NCI-H2196 (cell line): ENCODE results near the gene DHCR7.

Experiments
- DNase-seq: peaks from one replicate; lab custom pipeline; 2025; ENCODE audit not compliant: unreplicated experiment; lab: John Stamatoyannopoulos, UW

Gene DHCR7

DNA sequence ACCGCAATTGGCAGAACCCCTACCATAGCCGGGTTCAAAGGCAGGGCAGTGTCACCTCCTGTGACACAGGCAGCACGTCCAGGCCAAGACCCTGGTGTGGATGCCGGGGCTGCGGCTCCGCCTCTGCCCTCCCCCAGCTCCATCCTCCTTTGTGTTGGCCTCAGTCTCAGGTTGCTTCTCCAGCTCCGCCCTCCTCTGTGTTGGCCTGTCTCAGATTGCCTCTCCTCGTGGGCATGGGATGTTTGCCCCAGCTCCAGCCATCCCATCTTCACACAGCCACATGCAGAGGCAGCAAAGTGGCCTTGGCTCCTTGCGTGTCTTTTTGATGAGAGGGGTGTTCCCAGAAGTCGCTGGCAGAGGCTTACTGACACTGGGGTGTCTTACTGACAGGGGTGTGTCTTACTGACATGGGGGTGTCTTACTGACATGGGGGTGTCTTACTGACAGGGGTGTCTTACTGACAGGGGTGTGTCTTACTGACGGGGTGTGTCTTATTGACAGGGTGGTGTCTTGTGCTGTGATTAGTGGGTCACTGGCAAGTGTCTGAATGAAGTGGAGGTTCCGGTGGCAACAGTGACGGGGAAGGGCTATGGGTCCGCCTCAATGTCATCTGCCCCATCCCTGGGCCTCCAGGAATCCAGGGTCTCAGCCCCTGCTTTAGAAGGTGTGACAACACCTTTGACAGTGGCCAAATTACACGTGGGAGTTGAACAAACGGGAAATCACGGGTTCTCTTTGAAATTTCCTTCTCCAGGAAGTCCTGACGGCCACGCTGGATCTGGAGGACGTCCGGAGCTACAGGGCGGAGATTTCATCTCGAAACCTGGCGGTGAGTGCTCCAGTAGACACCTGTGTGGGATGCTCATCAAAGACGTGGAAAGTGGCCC is 29.7 kb upstream of the DHCR7 start:
- DNase-seq = no peak

DNA sequence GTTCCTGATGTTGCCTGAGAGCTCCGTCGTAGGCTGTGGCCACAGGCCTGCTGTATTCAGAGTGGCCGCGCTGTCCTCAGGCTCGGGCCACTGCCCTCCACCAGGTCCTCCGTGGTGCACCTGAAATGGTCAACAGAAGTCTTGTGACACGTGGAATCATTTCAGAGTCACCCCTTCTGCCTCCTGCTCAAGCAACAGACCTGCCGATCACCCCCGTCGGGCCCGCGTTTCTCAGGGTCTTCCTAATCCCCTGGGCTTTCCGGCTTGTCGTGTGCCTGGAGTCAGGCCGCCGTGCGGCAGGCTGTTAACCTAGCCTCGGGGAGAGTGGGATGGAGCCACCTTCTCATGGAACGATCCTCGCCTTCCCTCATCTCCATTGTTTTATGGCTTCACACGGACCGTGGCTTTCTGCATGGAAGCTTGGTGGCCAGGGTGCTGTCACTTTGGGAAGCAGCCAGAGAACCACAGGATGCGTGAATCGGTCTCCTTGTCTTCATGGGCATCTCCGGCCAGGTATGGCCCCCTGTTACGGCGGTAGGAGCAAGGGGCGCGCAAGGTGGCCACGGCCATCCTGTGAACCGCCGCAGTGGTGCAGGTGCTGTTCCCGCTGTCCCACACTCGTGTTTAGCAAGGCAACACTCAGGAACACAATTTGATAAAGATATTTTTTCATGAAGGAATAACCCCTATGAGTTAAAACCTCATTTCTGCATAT is 28.9 kb upstream of the DHCR7 start:
- no peak for DNase-seq

DNA sequence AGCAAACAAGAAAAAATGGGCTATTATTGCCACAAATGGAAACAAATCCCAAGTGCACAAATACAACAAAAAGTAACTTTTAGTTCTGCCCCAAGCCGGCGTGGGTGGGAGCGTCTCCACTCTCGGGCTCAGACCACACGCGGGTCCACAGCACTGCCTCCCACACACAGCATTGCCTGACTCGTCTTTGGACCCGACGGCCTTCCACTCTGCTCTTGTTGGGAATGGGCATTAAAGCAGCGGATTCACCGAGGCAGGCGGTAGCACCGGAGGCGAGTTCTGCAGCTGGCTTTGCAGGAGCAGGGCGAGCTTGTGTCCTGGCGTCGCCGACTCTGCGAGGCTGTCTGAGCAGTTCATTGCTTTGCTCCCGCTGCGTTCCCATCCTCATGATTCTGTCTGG is 27.8 kb upstream of the DHCR7 start:
- no peak for DNase-seq

DNA sequence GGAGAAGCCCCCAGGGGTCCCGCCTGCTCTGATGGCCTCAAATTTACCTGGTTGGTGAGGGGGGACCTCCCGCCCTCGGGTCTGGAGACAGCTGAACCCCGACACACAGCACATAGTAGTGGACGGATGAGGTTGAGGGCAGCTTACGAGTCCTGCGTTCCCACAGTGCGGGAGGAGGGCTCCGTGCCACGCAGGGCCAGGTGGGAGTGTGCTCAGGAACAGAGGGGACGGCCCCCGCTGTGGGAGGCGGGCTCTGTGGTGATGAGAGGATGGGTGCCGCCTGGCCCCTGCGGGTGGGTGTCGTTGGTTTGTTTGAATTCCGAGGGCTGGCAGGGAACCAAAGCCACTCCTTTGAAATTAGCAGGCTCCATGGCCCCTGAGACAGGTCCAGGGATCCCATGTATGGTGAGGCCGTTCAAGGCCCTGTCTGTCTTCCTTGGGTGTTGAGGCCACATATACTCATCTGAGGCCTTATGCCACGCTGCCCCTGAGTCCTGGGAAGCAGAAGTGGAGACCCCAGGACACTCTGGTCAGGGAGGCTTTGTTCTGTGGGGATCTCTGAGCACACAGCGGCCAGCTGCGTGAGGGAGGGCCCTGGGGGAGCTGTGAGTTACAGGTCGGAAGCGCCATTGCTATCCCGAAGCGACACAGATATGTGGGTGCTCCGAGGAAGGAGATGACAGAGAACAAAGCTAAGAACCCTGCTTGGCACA is 26.7 kb upstream of the DHCR7 start:
- DNase-seq = no peak

DNA sequence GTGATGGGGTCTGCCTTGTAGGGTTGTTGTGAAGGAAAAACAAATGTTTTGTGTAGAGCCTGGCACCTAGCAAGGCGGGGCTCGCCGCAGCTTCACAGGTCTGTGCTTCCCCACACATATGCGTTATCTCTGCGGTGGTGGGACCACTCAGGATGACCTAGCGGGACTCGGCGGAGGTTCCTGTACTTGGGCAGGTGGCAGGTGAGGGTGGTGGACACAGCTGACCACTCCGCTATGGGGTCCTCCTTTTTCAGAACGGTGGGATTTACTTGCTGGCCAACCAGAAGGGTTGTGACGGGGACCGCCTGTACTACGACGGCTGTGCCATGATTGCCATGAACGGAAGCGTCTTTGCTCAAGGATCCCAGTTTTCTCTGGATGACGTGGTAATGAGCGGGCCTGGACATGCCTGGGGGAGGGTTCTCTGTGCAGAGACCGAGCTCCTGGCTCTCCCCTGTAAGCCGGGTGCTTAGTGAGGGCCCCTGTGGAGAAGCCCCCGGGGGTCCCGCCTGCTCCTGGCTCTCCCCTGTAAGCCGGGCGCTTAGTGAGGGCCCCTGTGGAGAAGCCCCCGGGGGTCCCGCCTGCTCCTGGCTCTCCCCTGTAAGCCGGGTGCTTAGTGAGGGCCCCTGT is 26.1 kb upstream of the DHCR7 start:
- no peak for DNase-seq

DNA sequence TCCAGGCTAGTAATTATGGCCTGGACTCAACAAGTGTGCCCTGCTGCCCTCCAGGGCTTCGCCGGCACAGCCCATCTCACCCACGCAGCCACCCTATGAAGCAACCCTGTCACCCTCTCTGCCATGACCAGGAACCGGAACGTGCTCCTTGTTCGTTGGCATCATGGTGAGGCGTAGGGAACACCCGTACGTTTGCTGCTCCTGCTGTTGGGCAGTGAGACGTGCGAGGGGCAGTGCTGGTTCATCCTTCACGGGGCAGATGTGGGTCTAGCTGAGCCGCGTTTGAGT is 25.5 kb upstream of the DHCR7 start:
- DNase-seq = no peak

DNA sequence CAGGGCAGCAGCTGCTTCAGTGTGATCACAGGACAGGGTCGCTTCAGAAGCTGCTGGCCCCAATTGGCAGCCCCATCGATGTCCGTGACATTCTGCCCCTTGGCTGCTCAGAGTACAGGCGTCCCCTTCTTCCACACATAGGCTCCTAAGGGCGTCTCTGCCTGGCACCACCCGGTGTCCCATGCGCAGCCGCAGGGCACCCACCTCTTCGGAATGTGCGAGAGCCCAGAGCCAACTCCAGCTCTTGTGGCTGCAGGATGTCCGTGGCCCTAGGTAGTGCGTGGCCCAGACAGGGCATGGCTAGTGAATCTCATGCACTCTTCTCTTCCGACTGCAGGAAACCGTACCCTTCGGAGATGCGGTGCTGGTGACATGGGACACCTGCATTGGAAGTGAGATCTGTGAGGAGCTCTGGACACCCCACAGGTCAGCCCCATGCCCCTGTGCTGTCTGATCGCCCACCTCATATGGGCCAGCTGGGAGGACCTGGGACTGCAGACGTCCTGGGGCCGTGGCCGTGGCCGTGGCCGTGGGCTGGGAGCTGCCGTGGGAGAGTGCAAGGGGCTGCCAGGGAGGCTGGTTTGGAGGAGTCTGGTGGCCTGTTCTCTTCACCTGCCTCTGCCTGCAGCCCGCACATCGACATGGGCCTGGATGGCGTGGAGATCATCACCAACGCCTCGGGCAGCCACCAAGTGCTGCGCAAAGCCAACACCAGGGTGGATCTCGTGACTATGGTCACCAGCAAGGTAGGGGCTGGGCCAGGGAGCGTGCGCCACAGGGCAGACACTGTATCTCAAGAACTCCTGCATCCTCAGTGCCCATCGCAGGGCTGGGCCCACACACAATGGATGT is 25.0 kb upstream of the DHCR7 start:
- DNase-seq = no peak

DNA sequence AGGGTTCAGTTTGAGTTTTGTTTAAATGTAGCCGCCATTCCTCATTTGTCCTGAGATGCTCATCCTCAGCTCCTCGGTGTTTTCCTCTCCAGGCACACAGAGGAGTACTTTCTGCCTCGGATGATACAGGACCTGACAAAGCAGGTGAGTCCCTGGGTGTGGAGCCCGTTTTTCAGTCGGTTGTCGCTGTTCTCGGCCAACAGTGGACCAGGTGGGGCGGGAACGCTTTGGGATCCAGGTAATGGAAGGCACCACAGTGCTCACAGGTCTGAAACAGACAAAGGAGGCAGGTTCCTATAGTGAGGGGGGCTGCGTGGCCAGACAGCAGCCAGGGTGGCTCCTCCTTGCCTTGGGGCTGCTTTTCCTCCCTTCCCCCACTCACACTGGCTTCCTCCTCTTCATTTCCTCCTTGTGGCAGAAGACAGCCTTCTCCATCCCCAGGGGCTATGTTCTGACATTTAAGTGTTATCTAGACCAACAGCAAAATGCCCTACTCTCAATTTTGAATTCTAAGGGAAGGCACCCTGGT is 24.2 kb upstream of the DHCR7 start:
- DNase-seq = no peak

DNA sequence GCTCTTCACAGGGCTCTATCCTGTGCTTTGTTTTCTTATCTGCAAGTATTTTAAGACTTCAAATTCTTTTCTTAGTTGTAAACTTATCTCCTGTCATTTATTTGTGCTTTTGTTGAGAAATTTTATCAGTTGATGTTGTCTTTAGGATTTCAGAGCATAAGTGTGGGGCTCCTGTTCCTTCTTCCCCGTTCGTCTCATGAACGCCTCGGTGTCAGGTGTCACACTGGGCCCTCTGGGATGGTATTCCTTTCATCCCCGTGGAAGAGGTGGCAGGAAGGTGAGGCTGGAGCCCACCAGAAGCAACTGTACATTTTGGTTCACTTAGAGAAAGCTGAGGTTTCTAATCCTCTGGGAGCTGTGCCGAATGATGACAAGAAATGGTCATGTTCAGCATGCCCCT is 22.8 kb upstream of the DHCR7 start:
- DNase-seq = no peak

DNA sequence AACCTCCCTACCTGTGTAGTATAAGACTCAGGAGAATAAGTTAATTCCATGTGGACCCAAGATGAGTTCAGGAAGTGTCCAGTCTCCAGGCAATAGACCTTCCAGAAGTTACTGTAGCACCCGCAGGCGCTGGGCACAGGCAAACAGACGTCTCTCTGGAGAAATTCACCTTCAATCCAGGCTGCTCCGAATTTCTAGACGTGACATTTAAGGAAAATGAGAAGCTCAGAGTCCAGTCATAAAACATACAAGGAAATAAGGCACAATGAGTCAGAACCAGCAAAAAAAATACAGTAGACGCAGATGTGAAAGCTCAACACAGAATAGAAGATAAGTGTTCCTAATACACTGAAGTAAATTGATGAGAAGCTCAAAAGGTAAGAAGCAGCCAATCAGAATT is 19.0 kb upstream of the DHCR7 start:
- DNase-seq = no peak

DNA sequence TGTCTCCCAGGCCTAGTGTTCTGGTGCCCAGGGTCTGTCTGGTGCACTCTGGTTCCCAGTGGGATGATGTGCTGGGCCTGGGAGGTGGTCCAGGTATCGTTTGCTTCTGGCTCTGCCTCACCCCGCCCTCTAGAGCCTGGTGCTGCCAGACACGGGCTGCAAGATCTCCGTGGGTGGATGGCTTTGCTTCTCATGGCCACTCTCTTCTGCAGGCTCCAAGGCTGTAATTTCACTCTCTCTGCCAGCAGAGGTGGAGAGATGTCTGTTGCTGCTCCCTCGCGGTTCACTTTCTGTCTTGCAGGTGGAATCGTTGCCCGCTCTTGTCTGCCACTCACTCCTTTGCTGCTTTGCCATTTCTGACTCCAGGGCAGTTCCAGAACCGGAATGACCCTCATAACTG is 18.2 kb upstream of the DHCR7 start:
- DNase-seq = no peak

DNA sequence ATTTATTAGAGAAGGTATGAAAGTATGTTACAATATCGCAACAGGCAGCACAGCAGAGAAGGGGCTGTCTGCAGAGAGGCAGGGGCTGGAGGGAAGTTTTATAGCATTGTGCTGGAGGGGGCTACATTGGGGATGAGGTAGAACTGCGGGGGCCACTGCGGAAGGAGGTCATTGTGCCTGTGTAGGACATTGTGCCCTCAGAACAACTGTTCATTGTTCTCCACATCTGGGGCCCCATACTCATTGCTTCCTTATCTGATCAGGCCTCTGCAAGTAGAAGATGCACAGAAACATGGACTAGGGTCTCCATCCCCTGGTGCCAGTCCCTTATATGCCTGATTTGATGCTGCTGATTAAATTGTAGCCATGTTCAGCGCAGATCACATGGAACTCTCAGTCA is 16.9 kb upstream of the DHCR7 start:
- no peak for DNase-seq

DNA sequence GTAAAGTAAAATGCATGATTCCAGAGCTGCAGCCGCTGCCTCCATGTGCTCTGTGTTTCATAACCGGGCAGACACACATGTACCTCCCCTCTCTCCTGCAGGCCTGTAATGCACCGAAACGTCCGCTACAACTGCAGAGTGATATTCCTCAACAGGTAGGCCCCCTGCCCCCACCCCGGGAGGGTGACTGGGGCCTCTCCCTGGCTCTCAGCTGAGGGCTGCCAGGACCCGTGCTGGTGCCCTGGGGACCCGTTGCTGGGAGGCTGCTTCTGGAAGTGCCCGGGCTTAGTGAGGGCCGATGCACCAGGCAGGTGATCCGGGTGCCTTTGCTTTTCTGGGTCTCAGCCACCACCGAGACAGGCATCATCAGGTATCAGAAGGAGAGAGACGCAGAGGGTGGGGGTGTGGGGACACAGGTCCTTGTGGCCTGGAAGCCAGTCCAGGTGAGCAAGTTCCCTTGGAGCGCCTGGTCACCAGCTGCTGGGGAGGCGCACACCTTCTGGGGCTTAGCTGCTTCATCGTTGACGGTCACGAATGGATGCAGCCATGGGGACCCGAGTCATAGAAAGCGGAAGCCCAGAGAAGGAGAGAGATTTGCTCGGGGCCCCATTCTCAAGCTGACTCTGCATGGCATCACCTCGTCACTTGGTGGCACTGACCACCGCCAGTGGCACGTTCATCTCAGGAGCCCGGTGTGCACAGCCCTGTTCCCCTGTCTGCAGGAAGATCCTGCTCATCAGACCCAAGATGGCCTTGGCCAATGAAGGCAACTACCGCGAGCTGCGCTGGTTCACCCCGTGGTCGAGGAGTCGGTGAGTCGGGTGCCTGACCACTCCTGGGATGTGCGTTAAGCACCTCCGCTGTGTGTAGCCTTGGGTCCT is 15.4 kb upstream of the DHCR7 start:
- no peak for DNase-seq

DNA sequence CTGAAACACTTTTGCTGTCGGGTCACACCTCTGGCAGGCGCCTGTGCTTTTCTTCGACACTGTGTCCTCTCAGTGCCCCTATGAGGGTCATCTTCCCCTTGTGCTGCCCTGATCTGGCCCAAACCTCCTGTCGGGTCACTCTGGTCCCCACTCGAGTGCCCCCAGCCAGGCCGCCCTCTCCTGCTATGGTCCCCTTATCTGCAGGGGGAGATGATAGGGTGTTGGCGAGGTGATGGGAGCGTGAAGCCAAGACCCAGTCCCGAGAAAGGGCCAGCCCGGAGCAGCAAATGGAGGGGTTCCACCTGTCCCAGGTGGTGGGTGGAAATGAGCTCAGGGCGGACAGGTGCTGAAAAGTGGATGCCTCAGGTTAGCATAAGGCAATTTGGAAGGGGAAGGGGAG is 14.5 kb upstream of the DHCR7 start:
- no peak for DNase-seq

DNA sequence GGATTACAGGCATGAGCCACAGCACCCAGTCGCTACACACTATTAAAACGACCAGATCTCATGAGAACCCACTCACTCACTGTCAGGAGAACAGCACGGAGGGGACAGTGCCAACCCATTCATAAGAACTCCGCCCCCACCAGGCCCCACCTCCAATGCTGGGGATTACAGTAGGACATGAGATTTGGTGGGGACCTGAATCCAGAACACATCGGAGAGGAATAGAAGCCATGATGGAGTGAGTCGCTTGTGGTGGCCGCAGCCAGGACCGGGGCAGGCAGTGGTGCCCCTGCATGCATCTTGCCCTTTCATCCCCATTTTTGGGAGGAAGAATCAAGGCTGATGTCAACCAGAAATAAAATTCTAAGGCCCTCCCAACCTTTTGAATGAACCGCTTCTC is 13.5 kb upstream of the DHCR7 start:
- DNase-seq = no peak

DNA sequence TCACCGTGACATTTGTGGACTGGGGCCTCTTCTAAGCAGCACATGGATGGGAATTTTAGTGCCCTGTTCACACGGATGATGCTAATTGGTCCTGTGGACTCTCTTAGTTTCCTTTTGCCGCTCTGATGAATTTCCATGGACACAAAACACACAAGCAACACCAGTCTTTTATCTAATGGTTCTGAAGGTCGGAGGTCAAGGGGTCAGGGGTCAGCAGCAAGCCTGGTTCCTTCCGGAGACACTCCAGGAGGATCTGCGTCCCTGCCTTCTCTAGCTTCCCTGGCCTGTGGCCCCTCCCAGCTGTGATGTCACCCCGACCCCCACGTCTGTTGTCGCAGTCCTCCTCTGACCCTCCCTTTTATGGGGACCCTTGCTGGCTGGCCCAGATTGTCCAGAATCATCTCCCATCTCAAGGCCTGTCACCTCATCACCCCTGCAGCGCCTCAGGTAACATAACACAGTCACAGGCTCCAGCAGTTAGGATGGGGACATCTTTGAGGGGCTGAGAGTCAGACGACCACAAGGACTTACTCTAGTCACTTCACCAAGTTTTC is 11.7 kb upstream of the DHCR7 start:
- DNase-seq = no peak

DNA sequence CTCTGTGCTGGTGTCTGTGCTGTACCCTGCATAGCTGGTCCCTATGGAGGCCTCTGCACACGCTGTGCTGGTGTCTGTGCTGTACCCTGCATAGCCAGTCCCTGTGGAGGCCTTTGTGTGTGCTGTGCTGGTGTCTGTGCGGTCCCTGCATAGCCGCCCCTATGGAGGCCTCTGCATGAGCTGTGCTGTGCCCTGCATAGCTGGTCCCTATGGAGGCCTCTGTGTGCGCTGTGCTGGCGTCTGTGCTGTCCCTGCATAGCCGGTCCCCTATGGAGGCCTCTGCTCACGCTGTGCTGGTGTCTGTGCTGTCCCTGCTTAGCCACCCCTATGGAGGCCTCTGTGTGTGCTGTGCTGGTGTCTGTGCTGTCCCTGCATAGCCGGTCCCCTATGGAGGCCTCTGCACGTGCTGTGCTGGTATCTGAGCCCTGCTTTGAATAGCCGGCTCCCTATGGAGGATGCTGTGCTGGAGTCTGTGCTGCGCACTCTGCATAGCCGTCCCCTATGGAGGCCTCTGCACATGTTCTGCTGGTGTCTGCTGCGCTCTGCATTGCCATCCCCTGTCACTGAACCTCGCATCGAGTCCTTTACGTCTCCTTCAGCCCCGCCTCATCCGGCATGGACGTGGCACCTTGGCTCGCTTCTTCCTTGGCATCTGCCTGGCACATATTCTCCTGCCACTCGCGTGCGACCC is 11.0 kb upstream of the DHCR7 start:
- no peak for DNase-seq

DNA sequence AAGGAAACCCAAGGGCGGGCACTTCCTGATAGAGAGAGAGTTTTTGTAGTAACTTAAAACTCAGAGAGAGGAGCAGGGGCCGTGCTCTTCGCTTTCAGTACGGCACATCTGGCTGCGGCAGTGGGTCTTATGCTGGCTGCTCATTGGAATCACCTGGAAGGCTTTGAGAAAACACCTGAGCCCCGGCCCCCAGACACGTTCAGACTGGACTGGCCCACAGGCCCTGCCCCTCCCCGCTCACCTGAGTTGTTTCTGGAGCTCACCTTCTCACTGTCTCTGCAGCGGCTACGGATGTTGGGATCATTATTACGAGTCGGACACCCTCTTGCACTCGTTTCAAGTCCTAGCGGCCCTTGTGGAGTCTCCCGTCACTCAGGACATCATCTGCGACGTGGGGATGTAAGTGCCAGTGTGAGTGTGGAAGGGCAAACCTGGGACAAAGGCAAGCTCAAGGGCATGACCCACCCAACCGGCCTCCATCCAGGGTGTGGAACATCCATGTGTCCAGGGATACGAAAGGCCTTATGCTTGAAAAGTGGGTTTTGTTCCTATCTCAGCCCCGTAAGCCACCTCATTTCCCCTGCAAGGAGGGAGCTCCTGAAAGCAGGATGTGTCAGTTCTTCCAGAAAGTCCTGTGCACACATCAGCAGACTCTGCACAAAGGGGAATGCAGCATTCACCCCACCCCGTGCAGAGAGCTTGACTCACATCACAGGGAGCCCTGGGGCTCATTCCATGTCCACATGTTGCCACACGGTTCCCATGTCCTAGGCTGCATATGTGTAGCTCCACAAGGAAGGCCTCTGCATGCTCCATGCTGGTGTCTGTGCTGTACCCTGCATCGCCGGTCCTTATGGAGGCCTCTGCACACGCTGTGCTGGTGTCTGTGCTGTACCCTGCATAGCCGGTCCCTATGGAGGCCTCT is 10.2 kb upstream of the DHCR7 start:
- DNase-seq = no peak
